ENCODE measurements around the gene COX6A1. TPM values are rescaled to one million over a fixed set of nuclear protein-coding genes. Genes with fewer than 3 reads are reported as not detected.

COX6A1 gene
- total and polyA plus RNA-seq, 2 donors from 2014 or later: 331 to 1,697 TPM

GRCh38 chr12:120488057-120488640 lies 50.2 kb downstream of the COX6A1 start:
- no peaks in the 10 kb centered on the region for H3K36me3 ChIP-seq (ENCODE audit: control insufficient read depth in 2 of 3, insufficient read depth in 3 of 3, low read length in 3 of 3)
- TF ChIP-seq CTCF (IDR thresholded peaks at IDR 0.05; ENCODE audit: borderline replicate concordance, extremely low read depth, insufficient read depth): no peak
- DNase-seq (no peak), FAIRE-seq (no peak)
- intact Hi-C loops (cut with DNase I): no loop called here
- H3K4me3 ChIP-seq (ENCODE audit: low read length in 3 of 3): no peak overlapping the region
- no peaks in the 10 kb centered on the region for H3K27me3 ChIP-seq (ENCODE audit: control insufficient read depth, insufficient read depth, low read length)
- H3K9ac ChIP-seq (ENCODE audit: low read length in 3 of 3): no peak overlapping the region
- no peaks in the 10 kb centered on the region for H3K4me1 ChIP-seq (ENCODE audit: control insufficient read depth in 2 of 3, insufficient read depth in 2 of 3, low read depth in 1 of 3, low read length in 3 of 3)
- no peaks in the 10 kb centered on the region for H3K9me3 ChIP-seq (ENCODE audit: control insufficient read depth in 2 of 3, insufficient read depth in 1 of 3, low read length in 3 of 3)
- no peak overlapping the region for H3K27ac ChIP-seq (ENCODE audit: low read depth in 2 of 2, low read length in 2 of 2)

GRCh38 chr12:120489018-120489417 lies 51.1 kb downstream of the COX6A1 start:
- Histone ChIP-seq H3K27ac (ENCODE audit: low read depth in 2 of 2, low read length in 2 of 2) (no peak overlapping the region), H3K9ac (ENCODE audit: low read length in 3 of 3) (no peak overlapping the region), H3K36me3 (ENCODE audit: control insufficient read depth in 2 of 3, insufficient read depth in 3 of 3, low read length in 3 of 3) (no peaks in the 10 kb centered on the region), H3K4me1 (ENCODE audit: control insufficient read depth in 2 of 3, insufficient read depth in 2 of 3, low read depth in 1 of 3, low read length in 3 of 3) (no peaks in the 10 kb centered on the region), H3K9me3 (ENCODE audit: control insufficient read depth in 2 of 3, insufficient read depth in 1 of 3, low read length in 3 of 3) (no peaks in the 10 kb centered on the region), H3K4me3 (ENCODE audit: low read length in 3 of 3) (no peak overlapping the region), H3K27me3 (ENCODE audit: control insufficient read depth, insufficient read depth, low read length) (no peaks in the 10 kb centered on the region)
- FAIRE-seq (no peak), DNase-seq (no peak)
- intact Hi-C loops (cut with DNase I): no loop called here
- TF ChIP-seq CTCF (IDR thresholded peaks at IDR 0.05; ENCODE audit: borderline replicate concordance, extremely low read depth, insufficient read depth): no peak

GRCh38 chr12:120490325-120490724 lies 52.4 kb downstream of the COX6A1 start:
- no peak for TF ChIP-seq CTCF (IDR thresholded peaks at IDR 0.05; ENCODE audit: borderline replicate concordance, extremely low read depth, insufficient read depth)
- no peaks in the 10 kb centered on the region for H3K27me3 ChIP-seq (ENCODE audit: control insufficient read depth, insufficient read depth, low read length)
- H3K27ac ChIP-seq (ENCODE audit: low read depth in 2 of 2, low read length in 2 of 2): no peak overlapping the region
- H3K9ac ChIP-seq (ENCODE audit: low read length in 3 of 3): no peak overlapping the region
- DNase-seq (no peak), FAIRE-seq (no peak)
- no peak overlapping the region for H3K4me3 ChIP-seq (ENCODE audit: low read length in 3 of 3)
- H3K36me3 ChIP-seq (ENCODE audit: control insufficient read depth in 2 of 3, insufficient read depth in 3 of 3, low read length in 3 of 3): no peaks in the 10 kb centered on the region
- H3K9me3 ChIP-seq (ENCODE audit: control insufficient read depth in 2 of 3, insufficient read depth in 1 of 3, low read length in 3 of 3): no peaks in the 10 kb centered on the region
- peaks cover 0 to 5% (median 0%) of the 10 kb centered on the region in 3 donors for H3K4me1 ChIP-seq (ENCODE audit: control insufficient read depth in 2 of 3, insufficient read depth in 2 of 3, low read depth in 1 of 3, low read length in 3 of 3)
- intact Hi-C loops (cut with DNase I): no loop called here

Other genes starting within 250 kb of the COX6A1 start
- gene GCN1, start 243.4 kb upstream of the COX6A1 start, total RNA-seq: 77.6 TPM
- 12.2 TPM for gene GCN1, start 243.4 kb upstream of the COX6A1 start, polyA plus RNA-seq (ENCODE audit: insufficient read depth, low read depth, low replicate concordance)
- gene RPLP0, start 237.0 kb upstream of the COX6A1 start, total RNA-seq: 1,384 TPM
- 1,654 TPM for gene RPLP0, start 237.0 kb upstream of the COX6A1 start, polyA plus RNA-seq (ENCODE audit: insufficient read depth, low read depth, low replicate concordance)
- gene PXN, start 172.4 kb upstream of the COX6A1 start, total RNA-seq: 133 TPM
- gene PXN, start 172.4 kb upstream of the COX6A1 start, polyA plus RNA-seq (ENCODE audit: insufficient read depth, low read depth, low replicate concordance): 57.1 TPM
- 18,412 TPM for gene RNU4-2, start 146.2 kb upstream of the COX6A1 start, total RNA-seq
- gene RNU4-2, start 146.2 kb upstream of the COX6A1 start, polyA plus RNA-seq (ENCODE audit: insufficient read depth, low read depth, low replicate concordance): not detected
- gene RNU4-1, start 144.9 kb upstream of the COX6A1 start, total RNA-seq: 3,016 TPM
- not detected for gene RNU4-1, start 144.9 kb upstream of the COX6A1 start, polyA plus RNA-seq (ENCODE audit: insufficient read depth, low read depth, low replicate concordance)
- gene SIRT4, start 135.8 kb upstream of the COX6A1 start, total RNA-seq: 1.5 TPM
- 8.1 TPM for gene SIRT4, start 135.8 kb upstream of the COX6A1 start, polyA plus RNA-seq (ENCODE audit: insufficient read depth, low read depth, low replicate concordance)
- not detected for gene PLA2G1B, start 110.3 kb upstream of the COX6A1 start, total RNA-seq
- gene PLA2G1B, start 110.3 kb upstream of the COX6A1 start, polyA plus RNA-seq (ENCODE audit: insufficient read depth, low read depth, low replicate concordance): not detected
- 1.3 TPM for gene MSI1, start 68.9 kb upstream of the COX6A1 start, total RNA-seq
- 0.80 TPM for gene MSI1, start 68.9 kb upstream of the COX6A1 start, polyA plus RNA-seq (ENCODE audit: insufficient read depth, low read depth, low replicate concordance)
- 15.6 TPM for gene TRIAP1, start 8.3 kb downstream of the COX6A1 start, total RNA-seq
- gene TRIAP1, start 8.3 kb downstream of the COX6A1 start, polyA plus RNA-seq (ENCODE audit: insufficient read depth, low read depth, low replicate concordance): 28.2 TPM
- gene GATC, start 8.3 kb downstream of the COX6A1 start, total RNA-seq: 39.4 TPM
- gene GATC, start 8.3 kb downstream of the COX6A1 start, polyA plus RNA-seq (ENCODE audit: insufficient read depth, low read depth, low replicate concordance): 13.7 TPM
- gene SRSF9, start 31.6 kb downstream of the COX6A1 start, total RNA-seq: 144 TPM
- 151 TPM for gene SRSF9, start 31.6 kb downstream of the COX6A1 start, polyA plus RNA-seq (ENCODE audit: insufficient read depth, low read depth, low replicate concordance)
- 258 TPM for gene DYNLL1, start 58.0 kb downstream of the COX6A1 start, total RNA-seq
- 757 TPM for gene DYNLL1, start 58.0 kb downstream of the COX6A1 start, polyA plus RNA-seq (ENCODE audit: insufficient read depth, low read depth, low replicate concordance)
- gene COQ5, start 91.0 kb downstream of the COX6A1 start, total RNA-seq: 26.5 TPM
- gene COQ5, start 91.0 kb downstream of the COX6A1 start, polyA plus RNA-seq (ENCODE audit: insufficient read depth, low read depth, low replicate concordance): 60.8 TPM
- gene RNF10, start 96.2 kb downstream of the COX6A1 start, total RNA-seq: 229 TPM
- gene RNF10, start 96.2 kb downstream of the COX6A1 start, polyA plus RNA-seq (ENCODE audit: insufficient read depth, low read depth, low replicate concordance): 220 TPM
- 50.0 TPM for gene POP5, start 143.3 kb downstream of the COX6A1 start, total RNA-seq
- gene POP5, start 143.3 kb downstream of the COX6A1 start, polyA plus RNA-seq (ENCODE audit: insufficient read depth, low read depth, low replicate concordance): 111 TPM
- 2.0 TPM for gene CABP1, start 202.5 kb downstream of the COX6A1 start, total RNA-seq
- 24.1 TPM for gene CABP1, start 202.5 kb downstream of the COX6A1 start, polyA plus RNA-seq (ENCODE audit: insufficient read depth, low read depth, low replicate concordance)
- 146 TPM for gene MLEC, start 249.0 kb downstream of the COX6A1 start, total RNA-seq
- gene MLEC, start 249.0 kb downstream of the COX6A1 start, polyA plus RNA-seq (ENCODE audit: insufficient read depth, low read depth, low replicate concordance): 60.3 TPM

Data from kidney (tissue), 14 donors.